Right atrium auricular region (tissue), 2 donors: Measurements from ENCODE around the gene TEAD1. TPM values are rescaled to one million over a fixed set of nuclear protein-coding genes. Genes with fewer than 3 reads are reported as not detected.

Source experiments
- DNase-seq: peaks from one replicate; pipeline ENCODE4 v3.0.0-alpha.2; 2019; ENCODE audit warnings: low spot score
- H3K27ac ChIP-seq, 2 donors: fragments of 200-600 bp; sonication (generic); 1 replicate in 1 of 2; 2 replicates in 1 of 2; pipeline ENCODE4 v1.5.1; 2016 to 2019
- H3K27me3 ChIP-seq, 2 donors: fragments of 200-600 bp; sonication (generic); one replicate each; pipeline versions ENCODE4 v1.5.1 to v1.6.0; 2017 to 2019
- H3K36me3 ChIP-seq: fragments of 200-600 bp; sonication (generic); one replicate; pipeline ENCODE4 v1.5.1; 2016
- H3K4me1 ChIP-seq, 2 donors: fragments of 200-600 bp; sonication (generic); one replicate each; pipeline versions ENCODE4 v1.5.1 to v1.6.0; 2017 to 2019
- H3K4me3 ChIP-seq, 2 donors: fragments of 200-600 bp; sonication (generic); 1 replicate in 1 of 2; 2 replicates in 1 of 2; pipeline ENCODE4 v1.5.1; 2017 to 2019; ENCODE audit warnings: mild to moderate bottlenecking in 1 of 2, moderate library complexity in 1 of 2
- H3K9me3 ChIP-seq, 2 donors: fragments of 200-600 bp; sonication (generic); one replicate each; pipeline ENCODE4 v1.5.1; 2019
- CTCF ChIP-seq, 2 donors: fragments of 200-600 bp; sonication (generic); IDR thresholded peaks; one replicate each; pipeline ENCODE4 v1.5.1; 2019; ENCODE audit warnings: antibody characterized with exemption in 2 of 2
- total RNA-seq, 2 donors: library from RNA; depleted of rRNA; stranded (reverse); fragments of >200 nt; gene quantifications; one replicate each; pipeline ENCODE4 v1.1.0, GENCODE V29; 2016

Gene TEAD1
- total RNA-seq, 2 donors from 2014 or later, result 73.8 to 99.8 TPM

- H3K9me3 ChIP-seq, result no peaks in the 10 kb centered on the region
- H3K4me1 ChIP-seq, result peaks cover 0 to 39% of the 10 kb centered on the region in 2 donors
Measured at GRCh38 chr11:12846786-12847615, 172.8 kb downstream of the TEAD1 start.

GRCh38 chr11:12848413-12848812, 174.2 kb downstream of the TEAD1 start:
- no peak for TF ChIP-seq CTCF (IDR thresholded peaks at IDR 0.05)
- H3K36me3 ChIP-seq, result no peaks in the 10 kb centered on the region
- H3K4me1 ChIP-seq, result peaks cover 0 to 33% of the 10 kb centered on the region in 2 donors
- H3K27ac ChIP-seq, result peak overlapping the region in 1 of 2 donors; percentile 53
- no peaks in the 10 kb centered on the region for H3K27me3 ChIP-seq
- no peak for DNase-seq
- no peak overlapping the region for H3K4me3 ChIP-seq
- H3K9me3 ChIP-seq, result no peaks in the 10 kb centered on the region

More at GRCh38 chr11:12846786-12847615, 172.8 kb downstream of the TEAD1 start:
- TF ChIP-seq CTCF (IDR thresholded peaks at IDR 0.05), result no peak
- Histone ChIP-seq H3K27ac (peak overlapping the region; percentile 45 to 53), H3K4me3 (no peak overlapping the region), H3K36me3 (no peaks in the 10 kb centered on the region), H3K27me3 (no peaks in the 10 kb centered on the region)
- DNase-seq, result no peak

GRCh38 chr11:12853325-12853651, 179.1 kb downstream of the TEAD1 start:
- H3K4me1 ChIP-seq, result peaks cover 0 to 24% of the 10 kb centered on the region in 2 donors
- no peaks in the 10 kb centered on the region for H3K36me3 ChIP-seq
- H3K27me3 ChIP-seq, result no peaks in the 10 kb centered on the region
- no peak overlapping the region for H3K4me3 ChIP-seq
- H3K27ac ChIP-seq, result peak overlapping the region; percentile 68 to 83
- H3K9me3 ChIP-seq, result no peaks in the 10 kb centered on the region
- TF ChIP-seq CTCF (IDR thresholded peaks at IDR 0.05), result no peak
- DNase-seq, result no peak

- no peak for TF ChIP-seq CTCF (IDR thresholded peaks at IDR 0.05)
- Histone ChIP-seq H3K4me1 (peaks cover 0 to 24% of the 10 kb centered on the region in 2 donors), H3K27ac (peak overlapping the region; percentile 68 to 83), H3K27me3 (no peaks in the 10 kb centered on the region), H3K9me3 (no peaks in the 10 kb centered on the region), H3K36me3 (no peaks in the 10 kb centered on the region), H3K4me3 (no peak overlapping the region)
- DNase-seq, result no peak
Measured at GRCh38 chr11:12853652-12854296, 179.6 kb downstream of the TEAD1 start.

- Histone ChIP-seq H3K4me3 (no peak overlapping the region), H3K27me3 (no peaks in the 10 kb centered on the region), H3K9me3 (no peaks in the 10 kb centered on the region), H3K36me3 (no peaks in the 10 kb centered on the region), H3K27ac (peak overlapping the region; percentile 68 to 83), H3K4me1 (peaks cover 0 to 24% of the 10 kb centered on the region in 2 donors)
- no peak for TF ChIP-seq CTCF (IDR thresholded peaks at IDR 0.05)
- DNase-seq, result no peak
Measured at GRCh38 chr11:12854297-12854661, 180.1 kb downstream of the TEAD1 start.
